ENCODE results near the gene RPS6KL1. TPM values are rescaled to one million over a fixed set of nuclear protein-coding genes. Genes with fewer than 3 reads are reported as not detected.

RPS6KL1 gene
- total RNA-seq, 8 experiments from 2014 or later, result 1.6 to 45.1 (median 29.0) TPM

DNA sequence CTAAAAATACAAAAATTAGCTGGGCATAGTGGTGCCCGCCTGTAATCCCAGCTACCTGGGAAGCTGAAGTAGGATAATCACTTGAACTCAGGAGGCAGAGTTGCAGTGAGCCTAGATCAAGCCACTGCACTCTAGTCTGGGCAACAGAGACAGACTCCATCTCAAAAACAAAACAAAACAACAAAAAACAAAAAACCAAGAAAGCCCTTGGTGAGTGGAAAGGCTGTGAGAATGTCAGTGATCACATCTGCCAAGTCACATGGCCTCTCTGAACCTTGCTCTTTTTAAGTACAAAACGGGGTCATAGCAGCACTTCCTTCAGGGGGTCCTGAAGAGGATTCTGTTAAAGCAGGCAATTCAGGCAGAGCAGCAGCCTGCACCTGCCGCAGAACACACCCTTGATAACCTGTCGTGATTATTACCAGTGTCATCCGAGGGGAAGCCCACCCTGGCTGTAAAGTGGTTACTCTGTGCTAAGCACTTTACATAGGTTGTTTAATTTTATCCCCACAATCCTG is 9.6 kb downstream of the RPS6KL1 start:
- in situ Hi-C loops (cut with MboI; ENCODE audit: low pct_unique_long_range_greater_than_20kb in 2 of 9, low sequenced_read_pairs in 9 of 9, unreplicated experiment in 9 of 9), result loop anchor here in 3 of 9 experiments (25.0 kb wide), 1 partner anchor 174 kb away; no protein-coding TSS in a partner anchor
- H3K4me1 ChIP-seq (replicated peaks in 1 of 2), result no peaks in the 10 kb centered on the region
- no peak overlapping the region for H3K4me3 ChIP-seq
- WGBS, 10 experiments, result 20 to 100% (median 61%) methylated on average over 1 to 5 of the region's 5 CpGs; no CpG with 5 or more reads in 5 of the 10 experiments
- ATAC-seq (replicated peaks in 6 of 8), result no peak
- H3K27ac ChIP-seq, result no peak overlapping the region

DNA sequence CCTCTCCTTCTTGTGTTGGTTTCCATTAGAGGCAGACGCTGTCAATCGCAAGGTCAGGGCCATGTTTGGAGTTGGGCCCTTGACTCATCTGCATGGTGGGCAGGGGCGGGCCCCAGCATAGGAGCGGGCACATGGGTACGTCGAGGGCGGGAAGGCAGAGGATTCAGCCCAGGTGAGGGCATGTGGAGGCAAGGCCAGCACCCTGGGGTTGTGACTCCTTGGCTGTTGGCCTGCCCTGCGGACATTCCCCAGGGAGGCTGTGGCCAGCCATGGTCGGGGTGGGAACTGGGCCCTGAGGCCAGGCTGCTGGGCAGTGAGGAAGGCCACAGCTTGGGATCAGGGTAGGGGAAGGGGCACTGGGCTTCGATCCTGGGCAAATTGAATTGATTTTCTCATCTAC is 10.3 kb downstream of the RPS6KL1 start:
- H3K4me3 ChIP-seq, result no peak overlapping the region
- H3K27ac ChIP-seq, result no peak overlapping the region
- no peaks in the 10 kb centered on the region for H3K4me1 ChIP-seq (replicated peaks in 1 of 2)
- WGBS, 10 experiments, result 43 to 100% (median 100%) methylated on average over 1 to 7 of the region's 10 CpGs; no CpG with 5 or more reads in 6 of the 10 experiments
- no peak for ATAC-seq (replicated peaks in 6 of 8)
- in situ Hi-C loops (cut with MboI; ENCODE audit: low pct_unique_long_range_greater_than_20kb in 2 of 9, low sequenced_read_pairs in 9 of 9, unreplicated experiment in 9 of 9), result loop anchor here in 3 of 9 experiments (25.0 kb wide), 1 partner anchor 174 kb away; no protein-coding TSS in a partner anchor

DNA sequence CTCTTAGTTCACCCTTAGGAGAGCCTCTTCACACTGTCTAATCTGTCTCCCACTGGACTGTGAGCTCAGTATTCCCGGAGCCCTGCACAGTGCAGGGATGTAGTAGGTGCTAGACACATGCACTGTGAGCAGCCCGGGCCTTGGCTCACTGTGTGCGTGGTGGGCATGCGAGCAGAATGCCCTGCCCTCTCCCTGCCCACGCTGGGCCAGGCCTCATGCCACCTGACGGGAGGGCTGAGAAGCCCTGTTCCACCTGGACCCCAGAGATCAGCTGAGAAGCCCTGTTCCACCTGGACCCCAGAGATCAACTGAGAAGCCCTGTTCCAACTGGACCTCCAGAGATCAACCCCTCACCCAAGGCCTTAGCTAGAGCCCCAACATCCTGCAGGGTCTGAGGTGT is 10.9 kb downstream of the RPS6KL1 start:
- WGBS, 10 experiments, result 89 to 100% methylated on average over 1 to 3 of the region's 6 CpGs; no CpG with 5 or more reads in 8 of the 10 experiments
- in situ Hi-C loops (cut with MboI; ENCODE audit: low pct_unique_long_range_greater_than_20kb in 2 of 9, low sequenced_read_pairs in 9 of 9, unreplicated experiment in 9 of 9), result loop anchor here in 3 of 9 experiments (25.0 kb wide), 1 partner anchor 175 kb away; no protein-coding TSS in a partner anchor
- Histone ChIP-seq H3K4me1 (replicated peaks in 1 of 2) (no peaks in the 10 kb centered on the region), H3K27ac (no peak overlapping the region), H3K4me3 (no peak overlapping the region)
- no peak for ATAC-seq (replicated peaks in 6 of 8)

DNA sequence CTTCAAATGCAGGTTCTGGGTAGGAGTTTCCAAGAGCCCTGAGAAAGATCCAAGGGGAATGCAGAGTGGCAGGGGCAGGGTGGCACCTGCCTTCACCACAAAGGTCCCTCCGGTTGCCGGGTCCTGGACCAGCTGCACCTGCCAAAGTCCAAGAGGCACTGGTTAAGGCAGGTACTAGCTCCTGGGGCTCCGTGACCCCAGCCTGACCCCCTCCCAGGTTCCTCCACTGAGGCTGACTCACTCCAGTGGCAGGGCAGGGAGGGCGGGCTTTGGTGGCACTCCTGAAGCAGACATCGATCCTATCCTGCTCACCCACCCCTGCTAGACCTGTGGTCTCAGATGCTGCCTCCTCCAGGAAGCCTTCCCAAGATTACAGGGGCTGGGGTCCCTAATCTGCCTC is 11.4 kb downstream of the RPS6KL1 start:
- 80 to 82% methylated on average over 1 to 5 of the region's 5 CpGs; no CpG with 5 or more reads in 8 of the 10 experiments for WGBS, 10 experiments
- Histone ChIP-seq H3K4me3 (no peak overlapping the region), H3K4me1 (replicated peaks in 1 of 2) (no peaks in the 10 kb centered on the region), H3K27ac (no peak overlapping the region)
- in situ Hi-C loops (cut with MboI; ENCODE audit: low pct_unique_long_range_greater_than_20kb in 2 of 9, low sequenced_read_pairs in 9 of 9, unreplicated experiment in 9 of 9), result loop anchor here in 3 of 9 experiments (25.0 kb wide), 1 partner anchor 176 kb away; no protein-coding TSS in a partner anchor
- ATAC-seq (replicated peaks in 6 of 8), result no peak

DNA sequence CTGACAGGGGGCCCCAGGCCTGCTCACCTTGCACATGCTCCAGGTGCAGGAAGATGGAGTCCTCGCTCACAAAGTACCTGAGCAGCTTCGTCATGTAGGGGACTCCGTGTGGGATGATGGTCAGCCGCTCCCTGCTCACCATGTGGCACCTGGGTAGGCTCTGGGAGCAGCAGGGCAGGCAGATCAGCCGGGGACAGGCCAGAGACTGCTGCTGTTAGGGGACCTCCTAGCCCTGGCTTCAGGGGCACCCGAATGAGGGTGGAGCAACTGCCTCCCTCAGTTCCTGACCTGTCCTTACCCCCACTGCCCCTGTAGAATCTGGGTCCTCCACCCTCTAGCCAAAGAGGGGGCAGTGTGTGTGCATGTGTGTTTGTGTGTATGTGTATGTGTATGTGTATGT is 11.8 kb downstream of the RPS6KL1 start:
- in situ Hi-C loops (cut with MboI; ENCODE audit: low pct_unique_long_range_greater_than_20kb in 2 of 9, low sequenced_read_pairs in 9 of 9, unreplicated experiment in 9 of 9), result loop anchor here in 3 of 9 experiments (25.0 kb wide), 1 partner anchor 176 kb away; no protein-coding TSS in a partner anchor
- no peaks in the 10 kb centered on the region for H3K4me1 ChIP-seq (replicated peaks in 1 of 2)
- no peak overlapping the region for H3K4me3 ChIP-seq
- H3K27ac ChIP-seq, result no peak overlapping the region
- 100% methylated on average over 1 of the region's 6 CpGs; no CpG with 5 or more reads in 9 of the 10 experiments for WGBS, 10 experiments
- ATAC-seq (replicated peaks in 6 of 8), result no peak

DNA sequence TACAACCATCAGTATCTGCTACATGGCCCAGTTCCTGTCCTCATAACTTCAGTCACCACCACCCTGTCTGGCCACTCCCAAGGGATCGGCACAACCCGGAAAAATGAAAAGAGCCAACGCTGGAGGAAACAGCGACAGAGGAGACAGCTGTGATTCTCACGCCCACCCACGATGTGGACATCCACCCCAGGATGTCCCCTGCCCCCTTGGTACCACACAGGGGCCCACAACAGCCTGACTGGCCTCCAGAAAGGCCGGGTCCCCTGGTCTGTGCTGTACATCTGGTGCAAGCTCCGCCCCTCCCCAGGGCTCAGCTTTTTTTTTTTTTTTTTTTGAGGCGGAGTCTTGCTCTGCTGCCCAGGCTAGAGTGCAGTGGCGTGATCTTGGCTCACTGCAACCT is 12.5 kb downstream of the RPS6KL1 start:
- WGBS, 10 experiments, result 6 to 100% (median 47%) methylated on average over 1 to 8 of the region's 10 CpGs; no CpG with 5 or more reads in 4 of the 10 experiments
- no peaks in the 10 kb centered on the region for H3K4me1 ChIP-seq (replicated peaks in 1 of 2)

DNA sequence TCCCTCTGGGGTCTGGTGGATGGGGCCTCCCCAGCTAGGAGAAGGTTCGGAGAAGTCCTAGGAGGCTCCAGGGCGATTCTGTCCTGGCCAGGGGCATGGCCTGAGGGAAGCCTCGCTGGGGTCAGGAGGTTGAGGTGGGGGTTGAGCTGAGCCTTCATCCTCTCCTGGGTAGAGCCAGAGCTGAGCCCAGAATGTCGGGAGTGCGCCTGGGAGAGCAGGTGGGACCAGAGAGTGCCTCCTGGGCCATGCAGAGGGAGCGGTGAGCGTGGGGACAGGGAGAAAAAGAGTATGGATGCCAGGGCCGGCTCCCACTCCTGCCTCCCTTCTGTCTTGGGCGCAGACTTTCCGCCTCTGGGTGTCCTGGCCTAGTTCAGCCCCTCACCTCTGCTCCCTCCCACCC is 13.1 kb downstream of the RPS6KL1 start:
- Histone ChIP-seq H3K4me1 (replicated peaks in 1 of 2) (no peaks in the 10 kb centered on the region), H3K27ac (no peak overlapping the region), H3K4me3 (no peak overlapping the region)
- in situ Hi-C loops (cut with MboI; ENCODE audit: low pct_unique_long_range_greater_than_20kb in 2 of 9, low sequenced_read_pairs in 9 of 9, unreplicated experiment in 9 of 9), result loop anchor here in 3 of 9 experiments (25.0 kb wide), 1 partner anchor 177 kb away; no protein-coding TSS in a partner anchor
- no peak for ATAC-seq (replicated peaks in 6 of 8)
- 95 to 100% (median 97%) methylated on average over 3 to 5 of the region's 10 CpGs; no CpG with 5 or more reads in 7 of the 10 experiments for WGBS, 10 experiments

More for the DNA sequence above, 12.5 kb downstream of the RPS6KL1 start:
- peak in 3 of 8 experiments; percentile 12 to 43 (median 38) for ATAC-seq (replicated peaks in 6 of 8)
- no peak overlapping the region for H3K4me3 ChIP-seq
- in situ Hi-C loops (cut with MboI; ENCODE audit: low pct_unique_long_range_greater_than_20kb in 2 of 9, low sequenced_read_pairs in 9 of 9, unreplicated experiment in 9 of 9), result loop anchor here in 3 of 9 experiments (25.0 kb wide), 1 partner anchor 177 kb away; no protein-coding TSS in a partner anchor
- H3K27ac ChIP-seq, result no peak overlapping the region

DNA sequence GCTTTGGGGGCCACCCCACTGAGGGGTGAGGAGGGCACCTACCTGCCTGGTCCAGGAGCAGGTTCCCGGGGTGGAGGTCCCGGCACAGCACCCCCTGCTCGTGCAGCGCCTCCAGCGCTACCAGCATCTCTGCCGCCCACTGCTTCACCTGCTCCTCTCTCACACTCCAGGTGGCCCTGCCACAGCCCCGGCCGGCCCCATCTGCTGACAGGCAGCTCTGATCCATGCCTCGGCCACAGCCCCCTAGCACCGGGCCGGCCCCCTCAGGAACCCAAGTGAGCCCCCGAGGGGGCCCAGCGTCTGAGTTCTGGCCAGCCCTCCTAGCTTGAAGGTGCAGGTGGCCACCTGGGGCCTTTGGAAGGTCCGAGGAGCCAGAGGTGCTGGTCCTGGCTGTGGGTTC is 13.6 kb downstream of the RPS6KL1 start:
- no peak overlapping the region for H3K27ac ChIP-seq
- ATAC-seq (replicated peaks in 6 of 8), result peak in 1 of 8 experiments; percentile 8
- no peak overlapping the region for H3K4me3 ChIP-seq
- in situ Hi-C loops (cut with MboI; ENCODE audit: low pct_unique_long_range_greater_than_20kb in 2 of 9, low sequenced_read_pairs in 9 of 9, unreplicated experiment in 9 of 9), result loop anchor here in 3 of 9 experiments (25.0 kb wide), 1 partner anchor 178 kb away; no protein-coding TSS in a partner anchor
- WGBS, 10 experiments, result 60% methylated on average over 2 of the region's 14 CpGs; no CpG with 5 or more reads in 9 of the 10 experiments
- H3K4me1 ChIP-seq (replicated peaks in 1 of 2), result no peaks in the 10 kb centered on the region

DNA sequence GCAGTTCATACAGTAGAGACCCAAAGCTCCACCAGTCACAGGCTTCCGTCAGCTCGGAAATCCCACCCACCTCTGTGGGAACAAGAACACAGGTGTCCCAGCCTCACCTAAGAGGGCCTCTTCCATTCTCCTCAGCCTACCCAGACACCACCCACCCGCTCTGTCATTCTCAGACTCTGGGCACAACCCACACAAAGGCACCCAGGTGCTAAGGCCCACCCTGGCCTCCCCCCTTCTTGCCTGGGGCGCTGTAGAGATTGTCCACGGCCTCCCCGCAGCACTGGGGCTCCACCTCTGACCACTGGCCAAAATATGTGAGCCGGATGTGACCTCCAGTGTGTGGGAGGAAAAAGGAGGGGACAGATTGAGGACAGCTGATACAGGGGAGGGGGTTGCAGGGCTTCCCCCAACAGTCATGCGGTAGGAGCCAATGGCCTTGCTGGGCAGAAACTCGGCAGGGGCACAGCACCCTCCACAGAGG is 14.2 kb downstream of the RPS6KL1 start:
- in situ Hi-C loops (cut with MboI; ENCODE audit: low pct_unique_long_range_greater_than_20kb in 2 of 9, low sequenced_read_pairs in 9 of 9, unreplicated experiment in 9 of 9), result loop anchor here in 3 of 9 experiments (25.0 kb wide), 1 partner anchor 178 kb away; no protein-coding TSS in a partner anchor
- Histone ChIP-seq H3K4me3 (no peak overlapping the region), H3K27ac (no peak overlapping the region), H3K4me1 (replicated peaks in 1 of 2) (no peaks in the 10 kb centered on the region)
- 83 to 100% (median 92%) methylated on average over 1 to 2 of the region's 9 CpGs; no CpG with 5 or more reads in 7 of the 10 experiments for WGBS, 10 experiments
- peak in 2 of 8 experiments; percentile 4 to 10 for ATAC-seq (replicated peaks in 6 of 8)

DNA sequence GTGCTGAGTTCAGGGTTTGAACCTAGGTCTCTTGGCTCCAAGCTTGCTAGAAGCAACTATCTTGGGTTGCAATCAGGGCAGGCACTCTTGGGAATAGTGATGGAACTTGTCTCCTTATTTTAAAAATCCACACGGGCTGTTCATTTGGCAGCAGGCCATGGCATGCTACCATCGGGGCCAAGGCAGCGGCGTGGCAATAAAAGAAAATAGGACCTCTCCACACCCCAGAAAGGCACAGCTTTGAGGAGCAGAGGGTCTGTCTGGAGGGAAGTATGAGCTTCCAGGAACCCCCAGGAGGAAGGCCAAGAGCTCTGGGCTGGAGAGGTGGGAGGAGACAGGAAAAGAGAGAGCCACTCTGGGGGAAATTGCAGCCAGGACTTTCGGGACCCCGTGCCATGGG is 15.3 kb downstream of the RPS6KL1 start:
- H3K4me3 ChIP-seq, result no peak overlapping the region
- in situ Hi-C loops (cut with MboI; ENCODE audit: low pct_unique_long_range_greater_than_20kb in 2 of 9, low sequenced_read_pairs in 9 of 9, unreplicated experiment in 9 of 9), result loop anchor here in 3 of 9 experiments (25.0 kb wide), 1 partner anchor 180 kb away; no protein-coding TSS in a partner anchor
- H3K27ac ChIP-seq, result no peak overlapping the region
- no peak for ATAC-seq (replicated peaks in 6 of 8)
- WGBS, 10 experiments, result 0 to 100% (median 80%) methylated on average over 1 to 4 of the region's 6 CpGs; no CpG with 5 or more reads in 3 of the 10 experiments
- no peaks in the 10 kb centered on the region for H3K4me1 ChIP-seq (replicated peaks in 1 of 2)

DNA sequence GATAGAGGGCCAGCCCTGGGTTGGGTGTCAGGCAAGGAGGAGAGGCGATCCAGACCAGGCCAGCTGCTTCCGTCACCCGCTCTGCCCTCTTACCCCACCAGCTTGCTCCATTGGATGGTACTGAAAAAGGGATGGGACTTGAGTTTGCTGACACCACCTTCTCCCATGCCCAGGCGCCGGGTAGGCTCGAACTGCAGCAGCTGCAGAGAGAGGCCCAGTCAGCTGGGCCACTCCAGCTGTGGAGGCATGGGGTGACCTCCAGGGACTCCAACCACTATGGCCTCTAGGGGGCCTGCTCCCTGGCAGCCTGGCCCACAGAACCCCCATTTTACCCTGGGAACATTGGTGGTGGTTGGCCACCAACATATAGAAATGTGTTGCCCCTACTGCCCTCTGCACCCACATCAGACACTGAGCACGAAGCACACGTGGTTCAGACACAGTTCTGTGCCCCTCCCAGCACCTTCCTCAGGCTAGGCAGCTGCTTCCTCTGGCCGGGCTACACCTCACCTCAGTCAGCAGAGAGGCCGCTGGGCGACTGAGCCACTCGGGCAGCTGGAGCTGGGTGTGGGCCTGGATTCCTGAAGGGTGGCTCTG is 16.0 kb downstream of the RPS6KL1 start:
- no peak overlapping the region for H3K4me3 ChIP-seq
- no peak overlapping the region for H3K27ac ChIP-seq
- WGBS, 10 experiments, result 96% methylated on average over 4 of the region's 12 CpGs; no CpG with 5 or more reads in 9 of the 10 experiments
- peak in 4 of 8 experiments; percentile 4 to 78 (median 50) for ATAC-seq (replicated peaks in 6 of 8)
- in situ Hi-C loops (cut with MboI; ENCODE audit: low pct_unique_long_range_greater_than_20kb in 2 of 9, low sequenced_read_pairs in 9 of 9, unreplicated experiment in 9 of 9), result loop anchor here in 3 of 9 experiments (25.0 kb wide), 1 partner anchor 180 kb away; no protein-coding TSS in a partner anchor
- no peaks in the 10 kb centered on the region for H3K4me1 ChIP-seq (replicated peaks in 1 of 2)

DNA sequence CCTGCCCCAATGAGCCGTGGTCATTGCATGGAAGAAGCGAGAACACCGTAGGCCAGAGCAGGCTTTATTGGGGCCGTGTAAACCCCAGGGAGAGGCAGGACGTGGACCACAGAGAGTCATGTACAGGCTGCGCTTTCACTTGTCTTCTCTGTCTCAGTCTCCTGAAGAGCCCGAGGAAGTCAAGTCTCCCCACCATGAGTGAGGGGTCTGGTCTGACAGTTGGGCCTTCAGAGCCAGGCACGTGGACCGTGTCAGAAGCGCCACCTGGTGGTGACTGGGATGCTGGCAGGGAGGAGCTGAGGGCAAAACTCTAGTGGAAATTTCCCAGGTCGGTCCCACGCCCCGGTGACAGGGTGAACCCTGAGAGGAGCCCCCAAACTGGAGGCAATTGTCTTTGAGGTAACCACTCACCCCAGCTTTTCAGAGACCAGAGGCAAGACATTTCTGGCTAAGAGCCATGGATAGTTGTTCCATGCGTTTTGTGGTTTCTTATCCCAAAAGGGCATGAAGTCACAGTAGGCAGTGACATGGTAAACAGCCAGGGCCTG is 17.4 kb downstream of the RPS6KL1 start:
- in situ Hi-C loops (cut with MboI; ENCODE audit: low pct_unique_long_range_greater_than_20kb in 2 of 9, low sequenced_read_pairs in 9 of 9, unreplicated experiment in 9 of 9), result loop anchor here in 3 of 9 experiments (25.0 kb wide), 1 partner anchor 182 kb away; no protein-coding TSS in a partner anchor
- peak; percentile 7 to 68 (median 54) for ATAC-seq (replicated peaks in 6 of 8)
- Histone ChIP-seq H3K27ac (no peak overlapping the region), H3K4me3 (no peak overlapping the region), H3K4me1 (replicated peaks in 1 of 2) (no peaks in the 10 kb centered on the region)
- 16 to 73% (median 29%) methylated on average over 3 to 6 of the region's 14 CpGs; no CpG with 5 or more reads in 5 of the 10 experiments for WGBS, 10 experiments
